ENCODE results near the gene CDH12. TPM values are rescaled to one million over a fixed set of nuclear protein-coding genes. Genes with fewer than 3 reads are reported as not detected.

The CDH12 gene
- total and polyA plus RNA-seq, 4 donors, result 0.02 to 3.7 (median 0.31) TPM; not detected in 1

DNA sequence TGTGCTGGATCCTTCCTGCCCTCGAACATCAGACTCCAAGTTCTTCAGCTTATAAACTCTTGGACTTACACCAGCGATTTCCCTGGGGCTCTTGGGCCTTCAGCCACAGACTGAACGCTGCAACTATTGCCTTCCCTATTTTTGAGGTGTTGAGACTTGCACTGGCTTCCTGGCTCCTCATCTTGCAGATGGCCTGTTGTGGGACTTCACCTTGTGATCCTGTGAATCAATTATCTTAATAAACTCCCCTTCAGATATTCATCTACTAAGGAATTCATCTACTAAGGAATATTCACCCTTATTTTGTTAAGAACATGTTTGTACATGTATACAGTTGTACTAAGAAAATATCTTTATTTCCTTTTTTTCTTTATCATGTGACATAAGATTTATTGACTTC, 1079.7 kb downstream of the CDH12 start:
- Histone ChIP-seq H3K4me3 (no peak overlapping the region), H3K27ac (ENCODE audit: low read depth in 1 of 2, low read length in 1 of 2) (no peak overlapping the region), H3K9me3 (ENCODE audit: control insufficient read depth in 4 of 4, insufficient read depth in 3 of 4, low read length in 3 of 4) (peaks cover 0 to 2% (median 0%) of the 10 kb centered on the region in 4 donors), H3K4me1 (ENCODE audit: control insufficient read depth in 5 of 5, insufficient read depth in 5 of 5, low read length in 5 of 5) (no peaks in the 10 kb centered on the region), H3K9ac (ENCODE audit: insufficient read depth in 1 of 2, low read length in 2 of 2) (no peak overlapping the region), H3K36me3 (ENCODE audit: control insufficient read depth in 4 of 4, insufficient read depth in 4 of 4, low read length in 4 of 4) (no peaks in the 10 kb centered on the region), H3K27me3 (ENCODE audit: control insufficient read depth in 3 of 3, insufficient read depth in 3 of 3, low read length in 2 of 3) (no peaks in the 10 kb centered on the region)
- TF ChIP-seq, protein P1, sequence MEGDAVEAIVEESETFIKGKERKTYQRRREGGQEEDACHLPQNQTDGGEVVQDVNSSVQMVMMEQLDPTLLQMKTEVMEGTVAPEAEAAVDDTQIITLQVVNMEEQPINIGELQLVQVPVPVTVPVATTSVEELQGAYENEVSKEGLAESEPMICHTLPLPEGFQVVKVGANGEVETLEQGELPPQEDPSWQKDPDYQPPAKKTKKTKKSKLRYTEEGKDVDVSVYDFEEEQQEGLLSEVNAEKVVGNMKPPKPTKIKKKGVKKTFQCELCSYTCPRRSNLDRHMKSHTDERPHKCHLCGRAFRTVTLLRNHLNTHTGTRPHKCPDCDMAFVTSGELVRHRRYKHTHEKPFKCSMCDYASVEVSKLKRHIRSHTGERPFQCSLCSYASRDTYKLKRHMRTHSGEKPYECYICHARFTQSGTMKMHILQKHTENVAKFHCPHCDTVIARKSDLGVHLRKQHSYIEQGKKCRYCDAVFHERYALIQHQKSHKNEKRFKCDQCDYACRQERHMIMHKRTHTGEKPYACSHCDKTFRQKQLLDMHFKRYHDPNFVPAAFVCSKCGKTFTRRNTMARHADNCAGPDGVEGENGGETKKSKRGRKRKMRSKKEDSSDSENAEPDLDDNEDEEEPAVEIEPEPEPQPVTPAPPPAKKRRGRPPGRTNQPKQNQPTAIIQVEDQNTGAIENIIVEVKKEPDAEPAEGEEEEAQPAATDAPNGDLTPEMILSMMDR (IDR thresholded peaks at IDR 0.05; ENCODE audit: control extremely low read depth, extremely low read depth), result no peak
- ATAC-seq (ENCODE audit: insufficient read depth, low FRiP score) (no peak), DNase-seq (no peak)
- WGBS, 2 donors, result 79 to 82% methylated on average over 3 of the region's 3 CpGs

DNA sequence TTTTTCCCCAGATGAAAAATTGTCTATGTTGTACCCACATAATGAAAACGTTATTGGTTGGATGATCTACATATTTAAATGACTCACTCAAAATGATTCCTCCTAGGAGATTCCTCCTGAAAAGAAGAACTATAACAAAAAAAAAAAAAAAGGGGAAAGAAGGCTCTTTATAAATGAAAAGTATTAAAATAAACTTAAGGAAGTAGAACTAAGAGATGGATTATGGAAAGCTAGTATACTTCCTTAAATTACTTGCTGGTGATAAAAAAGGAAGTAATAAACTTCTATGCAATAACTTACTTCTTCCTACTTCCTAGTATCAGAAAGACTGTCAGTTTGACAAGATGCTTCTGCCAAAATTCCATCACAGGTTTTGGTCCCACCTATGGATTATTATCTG, 1087.7 kb downstream of the CDH12 start:
- H3K4me1 ChIP-seq (ENCODE audit: control insufficient read depth in 5 of 5, insufficient read depth in 5 of 5, low read length in 5 of 5), result no peaks in the 10 kb centered on the region
- no peaks in the 10 kb centered on the region for H3K36me3 ChIP-seq (ENCODE audit: control insufficient read depth in 4 of 4, insufficient read depth in 4 of 4, low read length in 4 of 4)
- no peak overlapping the region for H3K27ac ChIP-seq (ENCODE audit: low read depth in 1 of 2, low read length in 1 of 2)
- 19 to 38% methylated on average over 1 of the region's 1 CpG for WGBS, 2 donors
- H3K9ac ChIP-seq (ENCODE audit: insufficient read depth in 1 of 2, low read length in 2 of 2), result no peak overlapping the region
- DNase-seq, result no peak
- H3K27me3 ChIP-seq (ENCODE audit: control insufficient read depth in 3 of 3, insufficient read depth in 3 of 3, low read length in 2 of 3), result no peaks in the 10 kb centered on the region
- TF ChIP-seq, protein P1 (IDR thresholded peaks at IDR 0.05; ENCODE audit: control extremely low read depth, extremely low read depth), result no peak
- no peaks in the 10 kb centered on the region for H3K9me3 ChIP-seq (ENCODE audit: control insufficient read depth in 4 of 4, insufficient read depth in 3 of 4, low read length in 3 of 4)
- no peak overlapping the region for H3K4me3 ChIP-seq
- ATAC-seq (ENCODE audit: insufficient read depth, low FRiP score), result no peak

- Histone ChIP-seq H3K9ac (ENCODE audit: insufficient read depth in 1 of 2, low read length in 2 of 2) (no peak overlapping the region), H3K36me3 (ENCODE audit: control insufficient read depth in 4 of 4, insufficient read depth in 4 of 4, low read length in 4 of 4) (no peaks in the 10 kb centered on the region)
Measured at GRCh38 chr5:21739096-21739495, 1114.0 kb downstream of the CDH12 start.

GRCh38 chr5:21723500-21723899, 1129.6 kb downstream of the CDH12 start:
- H3K36me3 ChIP-seq (ENCODE audit: control insufficient read depth in 4 of 4, insufficient read depth in 4 of 4, low read length in 4 of 4), result no peaks in the 10 kb centered on the region
- H3K27ac ChIP-seq (ENCODE audit: low read depth in 1 of 2, low read length in 1 of 2), result no peak overlapping the region
- no peaks in the 10 kb centered on the region for H3K9me3 ChIP-seq (ENCODE audit: control insufficient read depth in 4 of 4, insufficient read depth in 3 of 4, low read length in 3 of 4)
- no peak for ATAC-seq (ENCODE audit: insufficient read depth, low FRiP score)
- H3K4me1 ChIP-seq (ENCODE audit: control insufficient read depth in 5 of 5, insufficient read depth in 5 of 5, low read length in 5 of 5), result no peaks in the 10 kb centered on the region
- no peak overlapping the region for H3K4me3 ChIP-seq
- H3K9ac ChIP-seq (ENCODE audit: insufficient read depth in 1 of 2, low read length in 2 of 2), result no peak overlapping the region
- no peaks in the 10 kb centered on the region for H3K27me3 ChIP-seq (ENCODE audit: control insufficient read depth in 3 of 3, insufficient read depth in 3 of 3, low read length in 2 of 3)
- 69 to 74% methylated on average over 2 of the region's 2 CpGs for WGBS, 2 donors
- no peak for DNase-seq
- TF ChIP-seq, protein P1 (IDR thresholded peaks at IDR 0.05; ENCODE audit: control extremely low read depth, extremely low read depth), result no peak

More at GRCh38 chr5:21739096-21739495, 1114.0 kb downstream of the CDH12 start:
- DNase-seq (no peak), ATAC-seq (ENCODE audit: insufficient read depth, low FRiP score) (no peak)
- no peaks in the 10 kb centered on the region for H3K27me3 ChIP-seq (ENCODE audit: control insufficient read depth in 3 of 3, insufficient read depth in 3 of 3, low read length in 2 of 3)
- no peaks in the 10 kb centered on the region for H3K9me3 ChIP-seq (ENCODE audit: control insufficient read depth in 4 of 4, insufficient read depth in 3 of 4, low read length in 3 of 4)
- no peak overlapping the region for H3K27ac ChIP-seq (ENCODE audit: low read depth in 1 of 2, low read length in 1 of 2)
- H3K4me3 ChIP-seq, result no peak overlapping the region
- no peaks in the 10 kb centered on the region for H3K4me1 ChIP-seq (ENCODE audit: control insufficient read depth in 5 of 5, insufficient read depth in 5 of 5, low read length in 5 of 5)
- TF ChIP-seq, protein P1 (IDR thresholded peaks at IDR 0.05; ENCODE audit: control extremely low read depth, extremely low read depth), result no peak

Data from lung (tissue), 12 donors.